Hindlimb muscle (tissue), 1 donor: ENCODE measurements around the gene ZNF780B. TPM values are rescaled to one million over a fixed set of nuclear protein-coding genes. Genes with fewer than 3 reads are reported as not detected.

Experiments
- polyA plus RNA-seq: library from polyadenylated mRNA; unstranded; fragments of 120-200 nt; gene quantifications from one replicate; pipeline ENCODE4 v1.2.1, GENCODE V29; 2013; ENCODE audit not compliant: insufficient read length

The ZNF780B gene
- polyA plus RNA-seq, 1 donor: 13.4 TPM

Other genes with a start within 250 kb of the ZNF780B start
- gene DYRK1B, start 222.1 kb downstream of the ZNF780B start, polyA plus RNA-seq: 78.4 TPM
- 240 TPM for gene FBL, start 209.9 kb downstream of the ZNF780B start, polyA plus RNA-seq
- gene FCGBP, start 121.6 kb downstream of the ZNF780B start, polyA plus RNA-seq: 17.9 TPM
- 61.6 TPM for gene PSMC4, start 85.1 kb downstream of the ZNF780B start, polyA plus RNA-seq
- gene ZNF546, start 59.2 kb downstream of the ZNF780B start, polyA plus RNA-seq: 4.4 TPM
- 8.1 TPM for gene ZNF780A, start 34.7 kb upstream of the ZNF780B start, polyA plus RNA-seq
- 12.3 TPM for gene MAP3K10, start 135.2 kb upstream of the ZNF780B start, polyA plus RNA-seq
- gene TTC9B, start 162.2 kb upstream of the ZNF780B start, polyA plus RNA-seq: not detected
- gene CCNP, start 170.5 kb upstream of the ZNF780B start, polyA plus RNA-seq: 0.49 TPM
- gene AKT2, start 229.1 kb upstream of the ZNF780B start, polyA plus RNA-seq: 214 TPM